A172 (cell line): ENCODE measurements around the gene OR2G3. TPM values are rescaled to one million over a fixed set of nuclear protein-coding genes. Genes with fewer than 3 reads are reported as not detected.

Experiments
- DNase-seq: peaks from one replicate; pipeline ENCODE4 v3.0.0-alpha.2; 2015; ENCODE audit warnings: low spot score
- total RNA-seq: library from RNA; depleted of rRNA; stranded (reverse); fragments of >200 nt; shearing (Covaris generic); gene quantifications from 2 replicates; pipeline ENCODE4 v1.2.3, GENCODE V29; 2014; rRNA removed

The OR2G3 gene
- not detected in 2 replicates for total RNA-seq

DNA sequence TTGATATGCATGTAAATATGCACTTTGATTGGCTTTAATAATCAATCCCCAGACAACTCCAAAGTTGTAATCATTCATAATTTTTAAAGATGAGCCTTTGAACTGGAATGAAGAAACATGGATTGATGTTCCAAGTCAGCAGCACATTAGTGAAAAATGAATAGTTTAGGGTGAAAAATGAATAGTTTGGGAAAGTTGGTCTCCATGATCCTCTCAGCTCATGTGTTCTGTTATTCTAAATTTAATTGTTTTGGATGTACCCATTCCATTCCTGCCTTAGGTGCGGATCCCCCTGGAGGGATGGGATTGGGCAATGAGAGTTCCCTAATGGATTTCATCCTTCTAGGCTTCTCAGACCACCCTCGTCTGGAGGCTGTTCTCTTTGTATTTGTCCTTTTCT is at the start of gene OR2G3:
Gene OR2G3 (plus strand): TSS at position 301 of the 400 bp plus-strand sequence. CDS start 0 bp downstream, at position 301.
- DNase-seq = no peak

DNA sequence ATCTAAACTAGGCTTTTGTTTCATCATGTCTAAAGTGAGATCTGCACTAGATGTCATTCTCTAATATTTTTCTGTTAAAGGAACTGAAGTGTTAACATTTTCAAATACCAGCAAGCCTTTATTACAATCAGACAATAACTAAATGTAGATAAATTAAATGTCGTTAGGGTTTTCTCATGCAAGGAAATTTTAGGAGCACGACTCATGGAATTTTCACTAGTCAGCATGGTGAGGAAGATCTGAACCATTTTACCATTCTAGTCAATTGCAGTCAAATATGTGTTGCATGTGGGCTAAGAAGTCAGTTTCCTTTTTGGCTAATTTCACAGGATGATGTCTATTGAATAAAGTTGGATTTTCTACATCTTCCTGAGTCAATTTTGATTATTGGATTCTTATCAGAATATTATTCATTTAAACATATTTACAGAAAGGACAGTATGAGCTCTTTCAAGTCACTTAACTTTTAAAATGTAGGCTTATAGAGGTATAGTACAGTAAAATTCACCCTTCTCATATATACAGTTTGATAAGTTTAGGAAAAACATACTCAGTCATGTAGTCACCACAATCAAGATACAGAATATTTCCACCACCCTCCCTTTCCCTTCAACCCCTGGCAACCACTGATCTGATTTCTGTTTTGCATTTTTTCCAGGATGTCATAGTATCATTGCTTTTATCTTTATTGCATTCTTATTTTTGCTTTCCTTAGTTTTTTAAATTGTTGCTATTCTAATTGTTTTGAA is 47.3 kb upstream of the OR2G3 start:
- DNase-seq = no peak

DNA sequence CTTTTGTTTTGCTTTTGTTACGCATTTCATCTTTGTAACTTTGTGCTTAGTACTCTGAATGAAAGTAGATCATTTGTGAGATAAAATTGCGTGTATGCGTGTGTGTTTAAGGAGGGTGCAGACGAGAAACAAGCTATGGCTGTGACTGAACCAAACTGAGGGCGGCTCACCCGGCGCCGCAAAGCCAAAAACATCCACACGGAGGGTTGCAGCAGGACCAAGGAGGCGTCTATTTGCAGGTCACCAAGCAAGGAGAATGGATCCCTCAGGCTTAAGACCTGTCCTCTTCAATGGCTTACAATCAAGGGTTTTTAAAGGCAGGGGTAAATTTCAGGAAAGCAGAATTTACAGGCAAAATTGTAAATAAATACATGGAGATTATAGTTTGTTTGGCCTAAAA is 43.7 kb upstream of the OR2G3 start:
- no peak for DNase-seq

DNA sequence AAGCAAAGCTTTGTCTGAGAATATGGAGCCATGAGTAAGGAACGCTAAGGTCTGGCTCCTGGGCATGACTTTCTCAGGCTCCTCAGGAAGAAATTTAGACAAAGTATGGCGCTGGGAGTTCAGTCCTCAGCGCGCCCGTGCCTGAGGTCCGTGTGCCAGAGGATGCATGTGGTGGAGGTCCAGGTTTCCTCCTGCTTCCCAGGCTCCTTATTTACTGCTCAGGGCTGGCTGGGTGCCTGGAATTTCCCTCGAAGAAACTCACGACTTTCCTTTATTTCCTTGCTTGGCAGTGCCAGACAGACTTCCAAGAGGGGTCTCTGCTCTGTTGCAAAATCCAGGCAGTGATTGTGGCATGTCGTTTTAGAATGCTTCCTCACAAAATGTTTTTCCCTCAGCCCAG is 43.2 kb upstream of the OR2G3 start:
- no peak for DNase-seq

DNA sequence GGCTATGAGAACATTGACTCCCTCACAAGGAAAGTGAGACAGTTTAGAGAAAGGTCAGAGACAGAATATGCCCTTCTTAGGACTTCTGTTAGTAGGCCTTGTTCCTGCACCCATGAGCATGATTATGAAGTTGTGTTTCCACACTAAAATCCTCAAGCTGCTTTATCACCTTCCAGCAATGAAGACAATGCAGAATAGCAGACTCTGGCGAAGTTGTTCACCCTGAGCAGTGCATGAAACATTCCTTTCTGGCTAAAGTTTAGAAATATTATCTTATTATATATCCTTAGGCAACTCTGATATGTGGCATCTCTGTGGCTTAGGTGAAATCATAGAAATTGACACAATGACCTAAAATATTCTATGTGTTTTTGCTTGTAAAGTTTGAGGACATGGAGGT is 31.1 kb upstream of the OR2G3 start:
- DNase-seq = no peak

DNA sequence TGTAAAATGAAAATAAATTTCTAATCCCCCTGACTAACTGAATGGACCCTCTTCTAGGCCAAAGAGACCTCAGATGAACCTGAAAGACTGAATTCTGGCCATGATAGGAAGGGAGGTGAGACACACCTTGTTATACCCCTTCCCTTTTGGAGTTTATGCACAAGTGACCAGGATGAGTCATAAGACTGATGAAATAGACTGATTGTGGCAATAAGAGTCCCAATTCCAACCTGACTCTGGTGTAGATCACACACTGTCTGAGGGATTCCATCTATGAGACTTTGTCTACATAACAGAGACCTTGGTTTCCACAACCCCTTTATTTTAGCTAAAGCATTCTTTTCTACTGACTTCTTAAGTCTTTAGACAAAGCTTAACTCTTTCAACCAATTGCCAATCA is 30.7 kb upstream of the OR2G3 start:
- DNase-seq = no peak

DNA sequence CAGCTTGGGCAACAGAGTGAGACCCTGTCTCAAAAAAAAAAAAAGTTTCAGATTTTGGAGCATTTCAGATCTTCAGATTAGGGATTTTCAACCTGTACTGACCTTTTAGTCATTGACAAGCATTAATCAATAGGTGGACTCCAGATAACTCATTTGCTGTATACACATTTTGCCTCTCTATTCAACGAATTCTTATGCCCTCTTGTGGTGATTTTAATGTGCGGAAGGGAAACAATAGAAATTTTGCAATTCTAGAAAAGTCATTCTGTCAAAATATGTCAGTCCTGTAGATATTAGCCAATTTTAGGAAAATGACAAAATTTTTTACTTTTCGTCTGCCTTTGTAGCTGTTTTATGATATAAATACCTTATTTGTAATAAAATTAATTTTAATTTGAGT is 28.9 kb upstream of the OR2G3 start:
- peak; percentile 16 for DNase-seq

DNA sequence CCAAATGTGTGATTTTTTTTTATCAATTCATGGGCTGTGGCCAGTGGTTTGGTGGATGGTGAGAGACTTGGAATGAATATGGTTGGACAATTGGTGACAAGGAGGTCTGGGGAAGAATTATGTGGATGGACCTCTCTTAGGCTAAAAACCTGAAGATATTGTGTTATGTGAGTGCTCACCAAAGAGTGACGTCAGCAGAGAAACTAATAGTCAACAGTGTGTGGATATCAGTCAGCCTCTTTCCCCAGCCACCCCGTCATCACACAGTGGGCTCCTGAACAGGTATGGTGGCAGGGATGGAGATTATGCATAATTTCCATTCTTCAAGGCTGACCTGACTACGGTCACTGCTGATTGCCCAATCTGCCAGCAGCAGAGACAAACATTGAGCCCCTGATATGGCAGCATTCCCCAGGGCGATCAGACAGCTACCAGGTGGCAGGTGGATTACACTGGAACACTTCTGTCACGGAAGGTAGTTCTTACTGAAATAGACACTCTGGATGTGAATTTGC is 26.4 kb upstream of the OR2G3 start:
- DNase-seq = no peak

DNA sequence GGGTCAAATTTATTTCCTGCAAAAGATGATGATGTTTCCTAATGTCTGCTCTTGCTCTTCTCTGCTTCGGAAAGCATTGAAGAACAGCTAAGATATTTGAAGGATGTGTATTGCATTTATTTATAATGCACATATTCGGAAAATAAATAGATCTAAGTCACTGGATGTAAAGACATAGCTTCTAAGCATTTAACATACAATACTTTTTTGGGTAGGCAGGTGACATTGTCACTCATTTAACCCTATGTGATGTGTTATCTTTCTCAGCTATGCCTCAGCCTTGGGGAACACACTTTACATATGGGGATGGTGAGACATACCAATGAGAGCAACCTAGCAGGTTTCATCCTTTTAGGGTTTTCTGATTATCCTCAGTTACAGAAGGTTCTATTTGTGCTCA is 17.3 kb upstream of the OR2G3 start, which contains the start of gene OR2G2:
Gene OR2G2 (plus strand): TSS at position 301 of the 400 bp plus-strand sequence. CDS start 0 bp downstream, at position 301.
- DNase-seq = no peak

DNA sequence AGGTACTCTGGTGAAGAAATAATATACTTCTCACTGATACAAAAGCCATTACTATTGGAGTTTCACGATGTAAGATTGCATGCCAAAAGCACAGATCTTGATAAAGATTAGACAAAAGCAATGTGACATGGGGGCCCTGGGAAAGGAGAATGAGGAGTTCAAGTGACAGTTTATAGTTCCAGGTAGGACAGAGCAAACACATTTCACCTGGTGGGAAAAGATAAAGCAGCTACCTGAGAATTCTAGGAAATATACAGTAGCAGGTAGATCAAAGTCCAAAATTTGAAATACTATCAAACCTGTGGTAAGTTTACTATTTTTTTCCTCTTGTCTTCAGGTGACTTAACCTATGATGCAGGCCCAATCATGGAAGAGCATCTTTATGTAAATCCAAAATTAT is 8.0 kb downstream of the OR2G3 start:
- no peak for DNase-seq

DNA sequence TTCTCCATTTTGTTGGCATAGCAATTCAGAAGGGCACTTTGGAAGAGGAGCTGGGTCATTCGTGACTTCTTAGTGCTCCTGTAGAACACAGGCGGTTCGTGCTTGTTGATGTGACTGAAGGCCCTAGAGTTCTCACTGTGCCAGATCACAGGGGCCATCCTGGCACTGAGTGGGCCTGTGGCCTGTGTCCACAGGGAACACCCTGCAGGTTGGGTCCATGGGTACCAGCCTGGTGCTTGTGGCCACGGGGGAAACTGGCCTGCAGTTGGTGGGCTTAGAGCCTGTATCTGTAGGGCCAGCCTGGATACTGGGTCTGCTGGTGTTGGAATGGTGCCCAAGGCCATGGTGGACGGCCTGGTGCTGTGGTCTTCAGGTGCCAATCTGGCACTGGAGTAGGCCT is 9.2 kb downstream of the OR2G3 start:
- no peak for DNase-seq

DNA sequence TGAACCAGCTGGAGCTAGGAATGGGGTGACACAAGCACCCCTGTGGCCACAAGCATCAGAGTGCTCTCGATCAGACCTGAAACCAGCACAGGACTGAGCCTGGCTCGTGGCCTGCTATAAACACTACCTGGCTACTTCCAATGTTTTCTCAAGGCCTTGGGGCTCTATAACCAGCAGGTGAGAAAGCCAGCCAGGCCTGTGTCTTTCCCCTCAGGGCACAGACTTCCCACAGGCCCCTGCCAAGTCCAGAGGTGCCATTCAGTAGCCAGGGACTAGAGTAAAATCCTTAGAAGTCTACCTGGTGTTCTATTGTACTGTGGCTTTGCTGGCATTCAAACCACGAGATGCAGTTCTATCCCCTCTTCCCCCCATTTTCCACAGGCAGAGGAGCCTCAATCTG is 22.6 kb downstream of the OR2G3 start:
- DNase-seq = no peak

DNA sequence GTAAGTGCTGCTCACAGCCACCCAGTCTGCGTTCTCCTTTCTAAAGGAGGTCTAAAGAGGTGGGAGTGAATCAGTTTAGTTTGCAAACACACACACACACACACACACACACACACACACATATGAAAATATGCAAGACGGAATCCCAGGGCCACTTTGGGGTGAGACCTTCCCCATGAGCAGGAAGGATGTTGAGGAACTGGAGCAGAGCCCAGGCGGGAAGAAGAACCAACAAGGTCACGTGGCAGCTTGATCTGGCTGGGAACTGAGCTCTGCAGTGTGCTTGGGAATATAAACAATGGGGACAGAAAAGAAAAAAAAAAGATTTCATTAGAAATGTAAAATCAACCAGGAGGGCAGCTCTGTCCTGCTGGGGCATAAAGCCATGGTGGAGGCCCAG is 32.6 kb downstream of the OR2G3 start:
- no peak for DNase-seq

DNA sequence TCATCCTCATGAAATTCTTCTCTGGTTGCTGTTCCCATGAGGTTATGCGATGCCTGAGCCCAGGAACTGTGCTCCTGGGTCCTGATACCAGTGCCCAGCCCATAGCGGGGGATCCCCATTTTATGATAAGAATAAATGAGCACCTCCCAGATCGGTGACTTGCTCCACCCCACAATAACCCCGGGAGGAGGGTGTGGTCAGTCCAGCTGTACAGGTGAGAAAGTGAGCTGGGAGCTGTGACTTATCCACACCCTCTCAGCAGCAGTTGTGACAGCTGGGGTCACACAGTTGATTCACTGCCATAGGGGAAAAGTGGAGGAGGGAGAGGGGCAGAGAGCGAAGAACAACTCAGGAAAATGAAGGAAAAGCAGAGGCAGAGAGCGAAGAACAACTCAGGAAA is 33.4 kb downstream of the OR2G3 start:
- DNase-seq = no peak

DNA sequence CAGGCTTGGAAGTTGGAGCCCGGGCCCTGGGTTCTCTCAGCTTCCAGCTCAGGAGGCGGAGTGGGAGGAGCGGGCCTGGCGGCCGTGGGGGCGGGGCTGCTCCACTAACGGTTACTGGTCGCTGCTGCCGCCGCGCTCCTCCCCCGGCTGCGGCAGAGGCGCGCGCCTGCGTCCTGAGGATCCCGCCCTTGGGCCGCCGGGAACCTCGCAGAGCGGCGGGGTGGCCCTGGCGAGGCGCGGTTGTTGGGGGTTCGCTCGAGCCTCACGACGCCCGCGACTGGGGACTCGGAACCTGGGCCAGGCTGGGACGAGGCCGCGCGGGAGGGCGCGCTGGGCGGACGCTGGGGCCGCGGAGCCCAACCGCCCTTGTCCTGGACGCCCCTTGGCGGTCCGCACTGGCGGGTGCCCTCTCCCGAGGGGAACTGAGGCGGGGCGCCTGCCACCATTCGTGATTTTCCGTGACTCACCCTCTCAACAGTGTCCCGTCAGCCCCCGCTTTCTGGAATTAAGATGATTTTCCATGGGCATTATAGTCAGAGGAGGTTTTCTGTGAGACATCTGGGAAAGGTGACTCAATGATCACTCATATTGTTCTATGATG is 34.1 kb downstream of the OR2G3 start:
- DNase-seq = no peak

DNA sequence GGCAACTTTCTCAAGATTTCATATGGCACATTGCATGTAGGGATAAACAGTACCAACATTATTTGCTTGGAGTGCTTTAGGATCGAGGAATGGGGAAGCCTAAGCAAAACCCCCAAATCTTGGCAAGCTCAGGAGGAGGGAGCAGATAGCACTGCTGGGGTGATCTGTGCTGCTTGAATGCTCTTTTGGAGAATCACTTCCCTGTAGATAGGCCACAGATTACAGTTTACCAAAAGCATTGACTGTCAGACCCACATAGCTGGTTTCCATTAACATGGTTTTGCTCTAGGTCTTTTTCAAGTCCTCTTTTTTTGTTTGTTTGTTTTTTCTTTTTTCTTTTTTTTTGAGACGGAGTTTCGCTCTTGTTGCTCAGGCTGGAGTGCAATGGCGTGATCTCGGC is 37.4 kb downstream of the OR2G3 start:
- no peak for DNase-seq

DNA sequence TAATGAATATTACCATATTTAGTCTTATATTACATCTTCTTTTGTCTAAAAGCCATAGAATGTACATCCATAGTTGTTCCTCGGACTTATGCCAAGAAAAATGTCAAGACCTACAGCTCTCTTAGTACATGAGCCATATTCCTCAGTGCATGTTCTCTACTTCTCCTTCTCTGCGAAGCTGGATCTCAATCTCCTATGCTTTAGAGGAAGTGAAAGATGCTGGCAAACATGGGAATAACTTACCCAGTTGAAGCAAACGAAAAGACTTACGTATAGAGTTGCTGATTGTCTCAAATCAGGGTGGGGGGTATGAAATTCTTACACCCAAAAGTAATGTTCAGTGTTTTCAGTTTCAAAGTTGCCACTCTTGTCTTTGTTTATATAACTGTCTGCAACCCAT is 41.5 kb downstream of the OR2G3 start:
- no peak for DNase-seq

DNA sequence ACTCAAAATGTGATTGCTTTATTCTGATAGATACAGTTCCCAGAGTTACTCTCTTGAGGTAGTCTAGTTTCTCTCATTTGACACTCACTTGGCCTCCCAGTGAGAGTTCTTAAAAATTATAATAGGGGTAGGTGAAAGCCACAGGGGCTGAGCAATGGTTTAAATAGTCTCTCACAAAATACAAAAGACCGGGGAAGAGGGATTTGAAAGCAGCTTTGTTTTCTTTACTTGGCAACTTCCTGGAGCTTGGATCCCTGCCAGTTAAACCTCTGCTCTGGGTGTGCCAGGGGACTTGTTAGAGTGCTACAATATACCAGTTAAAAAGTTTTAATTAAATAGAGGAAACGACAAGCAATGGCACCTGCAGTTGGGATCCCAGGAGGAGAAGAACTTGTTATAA is 42.5 kb downstream of the OR2G3 start:
- no peak for DNase-seq

DNA sequence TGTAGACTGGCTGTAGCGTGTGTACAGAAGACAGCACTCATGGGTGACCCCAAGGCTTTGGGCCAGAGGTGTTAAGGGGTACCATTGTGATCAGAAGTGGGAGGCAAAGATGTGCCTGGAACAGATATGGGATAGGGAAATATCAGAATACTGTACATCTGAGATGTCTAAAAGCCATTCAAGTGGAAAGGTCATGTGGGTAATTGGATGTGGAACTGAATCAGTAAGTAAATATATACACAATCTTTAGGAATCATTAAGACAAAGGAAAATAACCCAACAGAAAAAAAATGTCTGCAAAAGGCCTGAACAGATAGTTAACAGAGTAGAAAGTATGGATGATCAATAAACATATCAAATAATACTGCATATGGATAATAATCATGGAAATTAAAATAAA is 47.7 kb downstream of the OR2G3 start:
- DNase-seq = no peak
